PFSK-1 (cell line): ENCODE measurements around the gene PLSCR1.

Source experiments
- POLR2AphosphoS5 ChIP-seq: IDR thresholded peaks from 2 replicates; pipeline ENCODE4 v1.6.1; 2012; ENCODE audit warnings: low read depth, mild to moderate bottlenecking, control low read depth, low read length, moderate library complexity
- REST ChIP-seq, 2 experiments: IDR thresholded peaks; 2 replicates each; pipeline versions ENCODE4 v1.6.1 to v1.8.0; 2011 to 2012; ENCODE audit warnings: low read depth in 2 of 2, low read length in 2 of 2, control low read depth in 1 of 2, inconsistent platforms in 1 of 2, mild to moderate bottlenecking in 1 of 2, moderate library complexity in 1 of 2; ENCODE audit not compliant: insufficient read depth in 1 of 2
- SIN3A ChIP-seq: IDR thresholded peaks from 2 replicates; pipeline ENCODE4 v1.6.1; 2012; ENCODE audit warnings: mild to moderate bottlenecking, low read length, moderate library complexity, borderline replicate concordance; ENCODE audit not compliant: insufficient read depth
- TAF1 ChIP-seq: IDR thresholded peaks from 2 replicates; pipeline ENCODE4 v1.6.1; 2012; ENCODE audit warnings: low read length, control low read depth, borderline replicate concordance; ENCODE audit not compliant: insufficient read depth

- TF ChIP-seq POLR2AphosphoS5, result no peak
- no peak for TF ChIP-seq REST (IDR thresholded peaks at IDR 0.05; ENCODE audit: insufficient read depth in 1 of 2, low read depth in 2 of 2, low read length in 2 of 2)
- TF ChIP-seq SIN3A, result no peak
- TF ChIP-seq TAF1, result no peak
Observed at GRCh38 chr3:146505516-146505915, 38.9 kb downstream of the PLSCR1 start.
